Vagina (tissue), 2 donors: ENCODE results near the gene EGFLAM.

Experiments
- CTCF ChIP-seq, 3 experiments: fragments of 450-650 bp in 2 of 3; fragments of 200-600 bp in 1 of 3; sonication (generic) in 1 of 3; IDR thresholded peaks; one replicate each; pipeline ENCODE4 v1.5.1; 2017 to 2019; ENCODE audit warnings: antibody characterized with exemption in 3 of 3, mild to moderate bottlenecking in 2 of 3, moderate library complexity in 2 of 3
- POLR2A ChIP-seq, 2 donors: fragments of 450-650 bp; IDR thresholded peaks; one replicate each; pipeline ENCODE4 v1.6.1; 2017; ENCODE audit warnings: antibody characterized with exemption in 2 of 2, mild to moderate bottlenecking in 2 of 2, moderate library complexity in 2 of 2
- POLR2AphosphoS5 ChIP-seq, 2 donors: sonication (generic); formaldehyde crosslinking; IDR thresholded peaks; one replicate each; pipeline ENCODE4 v1.9.0; 2017; ENCODE audit warnings: antibody characterized with exemption in 2 of 2, mild to moderate bottlenecking in 2 of 2, low read depth in 1 of 2; ENCODE audit not compliant: insufficient read depth in 1 of 2

- no peak for TF ChIP-seq CTCF (IDR thresholded peaks at IDR 0.05)
- TF ChIP-seq POLR2AphosphoS5 (IDR thresholded peaks at IDR 0.05; ENCODE audit: insufficient read depth in 1 of 2, low read depth in 1 of 2): no peak
- TF ChIP-seq POLR2A (IDR thresholded peaks at IDR 0.05): no peak
These were observed 152.1 kb downstream of the EGFLAM start for GRCh38 chr5:38410304-38410990.
